ENCODE results near the gene CUBN.

Gene CUBN

DNA sequence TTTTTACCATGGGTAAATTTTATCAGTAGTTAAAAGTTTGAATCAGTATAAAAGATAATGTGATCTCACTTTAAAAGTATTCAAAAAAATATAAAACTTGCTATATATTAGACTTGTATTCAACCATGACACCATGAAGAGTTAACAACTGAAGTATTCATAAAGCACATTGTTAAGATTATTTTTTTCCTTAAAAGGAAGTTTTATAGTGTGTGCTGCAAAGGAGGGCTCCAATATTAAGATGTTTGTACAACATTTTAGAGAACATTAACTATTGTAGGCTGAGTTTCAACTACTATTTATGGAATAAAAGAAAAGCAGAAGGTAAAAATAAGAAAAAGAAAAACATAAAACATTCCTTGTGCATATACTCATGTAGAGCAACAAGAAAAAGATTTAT is 24.5 kb upstream of the CUBN start:
- H3K4me3 ChIP-seq (ENCODE audit: low read length) = no peak overlapping the region
- no peak for DNase-seq (ENCODE audit: low read depth)
- TF ChIP-seq, protein P1, sequence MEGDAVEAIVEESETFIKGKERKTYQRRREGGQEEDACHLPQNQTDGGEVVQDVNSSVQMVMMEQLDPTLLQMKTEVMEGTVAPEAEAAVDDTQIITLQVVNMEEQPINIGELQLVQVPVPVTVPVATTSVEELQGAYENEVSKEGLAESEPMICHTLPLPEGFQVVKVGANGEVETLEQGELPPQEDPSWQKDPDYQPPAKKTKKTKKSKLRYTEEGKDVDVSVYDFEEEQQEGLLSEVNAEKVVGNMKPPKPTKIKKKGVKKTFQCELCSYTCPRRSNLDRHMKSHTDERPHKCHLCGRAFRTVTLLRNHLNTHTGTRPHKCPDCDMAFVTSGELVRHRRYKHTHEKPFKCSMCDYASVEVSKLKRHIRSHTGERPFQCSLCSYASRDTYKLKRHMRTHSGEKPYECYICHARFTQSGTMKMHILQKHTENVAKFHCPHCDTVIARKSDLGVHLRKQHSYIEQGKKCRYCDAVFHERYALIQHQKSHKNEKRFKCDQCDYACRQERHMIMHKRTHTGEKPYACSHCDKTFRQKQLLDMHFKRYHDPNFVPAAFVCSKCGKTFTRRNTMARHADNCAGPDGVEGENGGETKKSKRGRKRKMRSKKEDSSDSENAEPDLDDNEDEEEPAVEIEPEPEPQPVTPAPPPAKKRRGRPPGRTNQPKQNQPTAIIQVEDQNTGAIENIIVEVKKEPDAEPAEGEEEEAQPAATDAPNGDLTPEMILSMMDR (conservative IDR thresholded peaks at IDR 0.05; ENCODE audit: low read depth, low read length) = no peak

DNA sequence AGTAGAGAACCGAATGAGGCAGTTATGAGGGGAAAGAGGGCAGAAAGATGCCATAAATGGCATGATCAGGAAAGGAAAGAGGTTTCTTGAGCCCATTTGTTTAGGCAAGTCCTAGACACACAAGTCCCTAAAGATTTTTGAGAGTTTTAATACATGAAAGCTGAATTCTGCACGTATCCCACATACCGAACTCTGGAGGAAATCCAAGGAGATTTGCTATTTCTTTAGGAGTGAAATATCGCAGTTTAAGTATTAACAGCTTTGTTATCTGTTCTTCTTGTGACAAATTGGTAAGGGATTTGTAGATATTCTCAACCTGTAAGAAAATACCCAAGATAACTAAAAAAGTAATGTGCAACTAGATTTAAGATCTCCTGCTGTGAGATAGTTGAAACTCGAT is 23.7 kb upstream of the CUBN start:
- TF ChIP-seq, protein P1 (conservative IDR thresholded peaks at IDR 0.05; ENCODE audit: low read depth, low read length) = no peak
- no peak for DNase-seq (ENCODE audit: low read depth)
- H3K4me3 ChIP-seq (ENCODE audit: low read length) = no peak overlapping the region

DNA sequence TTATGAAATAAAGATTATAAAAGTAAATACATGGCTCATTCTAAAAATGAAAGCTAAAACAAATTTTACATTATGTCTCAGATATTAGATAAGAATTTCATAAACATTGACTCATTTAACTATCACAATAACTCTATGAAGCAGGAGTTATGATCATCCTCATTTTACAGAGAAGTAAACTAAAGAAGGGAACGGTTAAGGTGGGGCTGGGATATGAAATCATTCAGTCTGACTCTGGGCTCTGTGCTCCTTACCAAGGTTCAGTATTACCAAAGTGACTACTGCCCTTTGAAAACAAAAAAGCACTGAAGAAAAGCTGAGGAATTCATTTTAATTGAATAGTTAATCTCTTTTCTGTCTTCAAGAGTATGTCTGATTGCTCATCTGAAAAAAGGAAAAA is 22.1 kb upstream of the CUBN start:
- TF ChIP-seq, protein P1 (conservative IDR thresholded peaks at IDR 0.05; ENCODE audit: low read depth, low read length) = no peak
- no peak for DNase-seq (ENCODE audit: low read depth)
- H3K4me3 ChIP-seq (ENCODE audit: low read length) = no peak overlapping the region

DNA sequence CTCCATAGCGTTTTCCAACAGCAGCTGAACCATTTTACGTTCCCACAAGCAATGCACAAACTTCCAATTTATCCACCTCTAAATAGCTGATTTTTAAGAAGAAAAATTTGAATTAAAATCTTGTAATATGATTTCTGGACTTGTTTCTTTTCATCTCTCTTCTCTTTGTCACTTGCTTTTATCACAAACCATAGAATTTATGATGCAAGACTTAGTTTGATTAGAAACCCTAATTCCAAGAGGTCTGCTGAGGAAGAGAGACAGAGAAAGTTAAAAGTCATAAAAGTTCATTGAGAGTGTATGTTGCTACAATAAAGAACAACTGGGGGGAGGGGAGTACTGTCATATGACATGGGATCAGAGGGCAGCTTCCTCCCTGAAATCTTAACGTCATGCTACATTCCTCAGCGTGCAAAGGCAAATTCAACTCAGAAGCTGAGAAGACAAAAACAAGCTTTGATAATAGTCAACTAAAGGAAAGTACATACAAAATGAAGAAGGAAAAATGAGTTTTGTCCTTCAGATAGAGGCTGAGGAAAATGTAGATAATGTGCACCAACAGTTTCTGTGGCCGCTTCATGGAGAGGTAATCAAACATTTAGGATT is 18.4 kb upstream of the CUBN start:
- TF ChIP-seq, protein P1 (conservative IDR thresholded peaks at IDR 0.05; ENCODE audit: low read depth, low read length) = no peak
- no peak overlapping the region for H3K4me3 ChIP-seq (ENCODE audit: low read length)
- peak; percentile 60 for DNase-seq (ENCODE audit: low read depth)

DNA sequence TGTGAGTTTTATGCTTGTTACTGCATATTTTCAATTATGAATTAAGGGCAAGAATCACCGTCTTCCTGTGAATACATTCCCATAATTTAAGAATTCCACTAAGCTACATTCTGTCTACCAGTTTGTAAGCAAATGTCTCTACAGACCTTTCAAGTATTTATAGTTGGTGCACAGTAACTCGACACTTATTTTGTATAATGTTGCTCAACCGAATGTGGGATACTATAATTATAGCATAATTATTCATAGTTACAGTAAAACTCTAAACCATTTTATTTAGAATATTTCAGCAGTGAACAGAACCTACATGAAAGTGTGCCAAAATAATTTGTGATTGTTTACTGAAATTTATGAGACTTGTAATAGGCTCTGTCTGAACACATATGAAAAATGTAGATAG is 17.3 kb upstream of the CUBN start:
- DNase-seq (ENCODE audit: low read depth) = no peak
- H3K4me3 ChIP-seq (ENCODE audit: low read length) = no peak overlapping the region
- TF ChIP-seq, protein P1 (conservative IDR thresholded peaks at IDR 0.05; ENCODE audit: low read depth, low read length) = no peak

DNA sequence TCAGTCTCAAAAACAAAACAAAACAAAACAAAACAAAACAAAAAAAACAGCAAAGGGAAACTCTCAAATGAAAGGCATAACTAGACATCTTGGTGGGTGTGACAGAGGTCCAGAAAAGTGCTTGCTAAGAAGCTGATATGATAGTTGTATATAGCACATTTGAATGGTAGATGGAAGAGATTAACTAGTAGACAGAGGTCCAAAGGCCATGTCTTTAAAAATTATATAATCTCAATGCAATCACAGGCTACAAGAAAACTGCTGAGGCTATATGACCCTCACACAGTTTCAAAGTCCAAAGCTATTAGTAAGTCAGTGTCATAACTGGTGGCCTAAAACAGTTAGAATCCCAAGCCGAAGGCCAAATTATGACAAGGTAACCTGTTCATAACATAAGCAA is 15.6 kb upstream of the CUBN start:
- no peak for DNase-seq (ENCODE audit: low read depth)
- TF ChIP-seq, protein P1 (conservative IDR thresholded peaks at IDR 0.05; ENCODE audit: low read depth, low read length) = no peak
- H3K4me3 ChIP-seq (ENCODE audit: low read length) = no peak overlapping the region

DNA sequence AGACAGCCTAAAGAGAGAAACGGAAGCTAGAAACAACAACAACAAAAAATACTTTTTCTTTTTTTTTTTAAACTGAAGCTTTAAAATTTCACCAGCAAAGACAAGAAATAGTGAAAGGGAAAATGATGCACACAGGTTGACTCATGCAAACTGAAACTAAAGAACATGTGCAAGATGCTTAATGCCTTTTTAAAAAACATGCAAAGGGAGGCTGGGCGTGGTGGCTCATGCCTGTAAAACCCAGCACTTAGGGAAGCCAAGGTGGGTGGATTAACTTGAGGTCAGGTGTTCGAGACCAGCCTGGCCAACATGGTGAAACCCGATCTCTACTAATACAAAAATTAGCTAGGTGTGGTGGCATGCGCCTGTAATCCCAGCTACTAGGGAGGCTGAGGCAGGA is 15.1 kb upstream of the CUBN start:
- DNase-seq (ENCODE audit: low read depth) = no peak
- no peak overlapping the region for H3K4me3 ChIP-seq (ENCODE audit: low read length)
- TF ChIP-seq, protein P1 (conservative IDR thresholded peaks at IDR 0.05; ENCODE audit: low read depth, low read length) = no peak

Measured in retinal pigment epithelial cell (primary cell).